Uterus (tissue), 4 donors: ENCODE data around the gene PLPP6. TPM values are rescaled to one million over a fixed set of nuclear protein-coding genes. Genes with fewer than 3 reads are reported as not detected.

Source experiments
- DNase-seq, 2 donors: peaks; one replicate each; pipeline ENCODE4 v3.0.0-alpha.2; 2019 to 2020
- H3K27ac ChIP-seq, 2 donors: fragments of 200-600 bp; sonication (generic); 1 replicate in 1 of 2; 2 replicates in 1 of 2; pipeline ENCODE4 v1.5.1; 2016 to 2018
- H3K27me3 ChIP-seq, 2 donors: fragments of 200-600 bp; sonication (generic); one replicate each; pipeline ENCODE4 v1.5.1; 2018 to 2019; ENCODE audit warnings: control low read depth in 1 of 2
- H3K36me3 ChIP-seq, 2 donors: fragments of 200-600 bp; sonication (generic); one replicate each; pipeline ENCODE4 v1.5.1; 2019; ENCODE audit warnings: control low read depth in 1 of 2
- H3K4me1 ChIP-seq, 2 donors: fragments of 200-600 bp; sonication (generic); one replicate each; pipeline ENCODE4 v1.5.1; 2018 to 2019; ENCODE audit warnings: control low read depth in 1 of 2
- H3K4me3 ChIP-seq, 2 donors: fragments of 200-600 bp; sonication (generic); 1 replicate in 1 of 2; 2 replicates in 1 of 2; pipeline ENCODE4 v1.5.1; 2018 to 2019; ENCODE audit warnings: mild to moderate bottlenecking in 1 of 2
- H3K9me3 ChIP-seq, 2 donors: fragments of 200-600 bp; sonication (generic); one replicate each; pipeline ENCODE4 v1.5.1; 2019; ENCODE audit warnings: control low read depth in 1 of 2
- POLR2A ChIP-seq, 2 donors: fragments of 450-650 bp; IDR thresholded peaks; one replicate each; pipeline ENCODE4 v1.6.1; 2016; ENCODE audit warnings: antibody characterized with exemption in 2 of 2, mild to moderate bottlenecking in 1 of 2, moderate library complexity in 1 of 2
- intact Hi-C: fragments of 100-400 bp; cut with DNase I; formaldehyde crosslinking; loops from one replicate; pipeline ENCODE4 v1.15.1; 2023; ENCODE audit warnings: low total_unique reads
- total RNA-seq, 4 donors: library from RNA; depleted of rRNA in 3 of 4; stranded (reverse); fragments of >200 nt in 3 of 4; gene quantifications; one replicate each; pipeline versions ENCODE4 v1.1.0 to v1.2.4, GENCODE V29; 2014 to 2023
- TF ChIP-seq, protein P1 (sequence below), 4 experiments: fragments of 200-600 bp in 2 of 4; fragments of 450-650 bp in 2 of 4; sonication (generic) in 2 of 4; IDR thresholded peaks; one replicate each; pipeline ENCODE4 v1.5.1; 2016 to 2019; ENCODE audit warnings: antibody characterized with exemption in 4 of 4, mild to moderate bottlenecking in 2 of 4, moderate library complexity in 1 of 4
- donor health status: DM: yes; HTN: yes; CAD: no.

The PLPP6 gene
- total RNA-seq, 4 donors from 2014 or later = 5.6 to 8.3 (median 7.2) TPM

DNA sequence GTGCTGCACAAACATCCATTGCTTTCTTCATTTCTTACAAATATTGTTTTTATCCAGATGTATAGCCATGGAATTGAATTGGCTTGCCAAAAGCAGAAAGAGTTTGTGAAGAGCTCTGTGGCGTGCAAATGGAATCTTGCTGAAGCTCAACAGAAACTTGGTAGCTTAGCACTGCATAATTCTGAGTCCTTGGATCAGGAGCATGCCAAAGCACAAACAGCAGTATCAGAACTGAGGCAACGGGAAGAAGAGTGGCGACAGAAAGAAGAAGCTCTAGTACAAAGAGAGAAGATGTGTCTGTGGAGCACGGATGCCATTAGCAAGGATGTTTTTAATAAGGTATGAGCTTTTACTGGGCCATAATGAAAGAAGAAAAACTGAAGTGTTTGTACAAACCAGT lies 22.7 kb downstream of the PLPP6 start:
- H3K4me1 ChIP-seq = peaks cover 0 to 3% of the 10 kb centered on the region in 2 donors
- no peak for TF ChIP-seq POLR2A (IDR thresholded peaks at IDR 0.05)
- TF ChIP-seq, protein P1, sequence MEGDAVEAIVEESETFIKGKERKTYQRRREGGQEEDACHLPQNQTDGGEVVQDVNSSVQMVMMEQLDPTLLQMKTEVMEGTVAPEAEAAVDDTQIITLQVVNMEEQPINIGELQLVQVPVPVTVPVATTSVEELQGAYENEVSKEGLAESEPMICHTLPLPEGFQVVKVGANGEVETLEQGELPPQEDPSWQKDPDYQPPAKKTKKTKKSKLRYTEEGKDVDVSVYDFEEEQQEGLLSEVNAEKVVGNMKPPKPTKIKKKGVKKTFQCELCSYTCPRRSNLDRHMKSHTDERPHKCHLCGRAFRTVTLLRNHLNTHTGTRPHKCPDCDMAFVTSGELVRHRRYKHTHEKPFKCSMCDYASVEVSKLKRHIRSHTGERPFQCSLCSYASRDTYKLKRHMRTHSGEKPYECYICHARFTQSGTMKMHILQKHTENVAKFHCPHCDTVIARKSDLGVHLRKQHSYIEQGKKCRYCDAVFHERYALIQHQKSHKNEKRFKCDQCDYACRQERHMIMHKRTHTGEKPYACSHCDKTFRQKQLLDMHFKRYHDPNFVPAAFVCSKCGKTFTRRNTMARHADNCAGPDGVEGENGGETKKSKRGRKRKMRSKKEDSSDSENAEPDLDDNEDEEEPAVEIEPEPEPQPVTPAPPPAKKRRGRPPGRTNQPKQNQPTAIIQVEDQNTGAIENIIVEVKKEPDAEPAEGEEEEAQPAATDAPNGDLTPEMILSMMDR (IDR thresholded peaks at IDR 0.05) = no peak

DNA sequence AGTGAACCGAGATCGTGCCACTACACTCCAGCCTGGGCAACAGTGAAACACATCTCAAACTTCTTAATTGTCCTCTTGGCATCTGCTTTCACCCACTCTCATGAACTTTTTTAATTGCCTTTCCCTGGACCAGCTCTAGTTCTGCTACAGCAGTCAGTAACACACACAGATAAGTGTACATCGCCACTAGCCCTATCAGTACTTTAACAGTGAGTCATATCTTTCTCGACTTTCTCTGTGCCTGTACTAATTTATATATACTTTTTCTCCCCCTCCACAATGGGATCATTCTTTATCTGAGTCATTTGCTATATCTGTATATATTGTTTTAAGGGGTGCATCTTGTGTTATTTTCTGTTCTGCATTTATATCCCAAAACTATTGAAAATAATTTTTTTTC lies 24.0 kb downstream of the PLPP6 start:
- H3K4me1 ChIP-seq = peaks cover 0 to 3% of the 10 kb centered on the region in 2 donors

More for the DNA sequence above, 22.7 kb downstream of the PLPP6 start:
- no peak overlapping the region for H3K27ac ChIP-seq
- H3K36me3 ChIP-seq = no peaks in the 10 kb centered on the region
- intact Hi-C loops = no loop called here
- H3K27me3 ChIP-seq = no peaks in the 10 kb centered on the region
- H3K9me3 ChIP-seq = no peaks in the 10 kb centered on the region
- DNase-seq = no peak
- no peak overlapping the region for H3K4me3 ChIP-seq

DNA sequence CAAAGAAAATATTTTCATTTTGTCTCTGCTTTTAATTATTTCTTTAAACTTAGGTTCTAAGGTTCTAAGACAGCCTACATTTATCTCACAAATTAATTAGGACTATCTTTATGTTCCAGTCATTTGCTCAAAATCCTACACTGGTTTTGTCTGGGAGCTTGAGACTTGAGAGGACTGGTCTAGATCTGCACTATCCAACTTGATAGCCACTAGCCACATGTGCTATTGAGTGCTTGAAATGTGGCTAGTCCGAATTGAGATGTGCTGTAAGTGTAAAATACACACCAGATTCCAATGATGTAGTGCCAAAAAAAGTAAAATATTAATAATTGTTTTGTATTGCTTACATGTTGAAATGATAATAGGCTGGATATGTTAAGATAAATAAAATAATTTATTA lies 24.5 kb downstream of the PLPP6 start:
- DNase-seq = no peak
- Histone ChIP-seq H3K36me3 (no peaks in the 10 kb centered on the region), H3K4me3 (no peak overlapping the region), H3K9me3 (no peaks in the 10 kb centered on the region), H3K27me3 (no peaks in the 10 kb centered on the region), H3K4me1 (peaks cover 0 to 3% of the 10 kb centered on the region in 2 donors), H3K27ac (peak overlapping the region in 1 of 2 donors; percentile 55)
- TF ChIP-seq, protein P1 (IDR thresholded peaks at IDR 0.05) = no peak
- TF ChIP-seq POLR2A (IDR thresholded peaks at IDR 0.05) = no peak
- intact Hi-C loops = no loop called here

More for the DNA sequence above, 24.0 kb downstream of the PLPP6 start:
- no peaks in the 10 kb centered on the region for H3K36me3 ChIP-seq
- H3K27ac ChIP-seq = peak overlapping the region in 1 of 2 donors; percentile 55
- no peaks in the 10 kb centered on the region for H3K9me3 ChIP-seq
- no peaks in the 10 kb centered on the region for H3K27me3 ChIP-seq
- no peak for DNase-seq
- no peak overlapping the region for H3K4me3 ChIP-seq
- TF ChIP-seq, protein P1 (IDR thresholded peaks at IDR 0.05) = no peak
- no peak for TF ChIP-seq POLR2A (IDR thresholded peaks at IDR 0.05)
- intact Hi-C loops = no loop called here

DNA sequence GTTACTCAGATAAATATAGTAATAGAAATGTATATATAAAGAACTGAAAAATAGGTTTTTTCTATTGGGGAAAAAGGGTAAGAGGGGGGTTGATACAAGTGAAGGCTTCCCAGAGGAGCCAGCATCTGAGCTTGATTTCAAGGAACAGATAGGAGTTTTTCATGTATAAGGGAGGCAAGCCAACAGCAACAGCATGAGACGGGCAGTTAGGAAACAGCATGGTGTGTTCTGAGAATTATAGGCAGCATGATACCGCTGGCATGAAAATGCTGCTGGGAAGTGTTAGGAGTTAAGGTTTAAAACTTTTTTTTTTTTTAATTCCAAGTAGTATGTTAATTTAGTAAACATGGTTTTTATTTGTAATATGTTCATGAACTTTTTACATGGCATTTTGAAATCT lies 26.9 kb downstream of the PLPP6 start:
- Histone ChIP-seq H3K4me1 (peaks cover 0 to 3% of the 10 kb centered on the region in 2 donors), H3K27ac (no peak overlapping the region), H3K4me3 (no peak overlapping the region), H3K27me3 (no peaks in the 10 kb centered on the region), H3K9me3 (no peaks in the 10 kb centered on the region), H3K36me3 (no peaks in the 10 kb centered on the region)
- TF ChIP-seq, protein P1 (IDR thresholded peaks at IDR 0.05) = no peak
- TF ChIP-seq POLR2A (IDR thresholded peaks at IDR 0.05) = no peak
- intact Hi-C loops = no loop called here
- no peak for DNase-seq

DNA sequence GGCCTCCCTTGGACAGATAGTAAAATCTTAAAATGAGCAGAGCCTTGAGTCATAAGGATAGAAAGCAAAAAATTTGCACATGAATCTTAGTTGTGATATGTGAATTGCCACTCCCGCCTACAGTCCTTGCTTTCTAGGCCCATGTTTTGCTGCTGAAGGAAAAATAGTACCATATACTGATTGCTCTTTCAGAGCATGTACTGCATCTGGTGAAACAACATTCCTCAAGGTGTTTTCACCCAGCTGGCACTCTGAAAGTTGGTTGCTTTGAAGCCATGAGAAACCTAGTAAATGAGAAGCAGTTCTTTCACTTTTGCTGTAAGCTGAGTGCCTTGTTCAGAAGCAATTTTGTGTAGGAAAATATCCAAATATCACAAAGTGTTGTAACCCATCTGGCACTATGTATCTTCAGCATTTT lies 27.6 kb downstream of the PLPP6 start:
- Histone ChIP-seq H3K9me3 (no peaks in the 10 kb centered on the region), H3K27me3 (no peaks in the 10 kb centered on the region), H3K27ac (peak overlapping the region in 1 of 2 donors; percentile 26), H3K4me1 (peaks cover 0 to 3% of the 10 kb centered on the region in 2 donors), H3K4me3 (no peak overlapping the region), H3K36me3 (no peaks in the 10 kb centered on the region)
- intact Hi-C loops = no loop called here
- DNase-seq = no peak
- no peak for TF ChIP-seq POLR2A (IDR thresholded peaks at IDR 0.05)
- TF ChIP-seq, protein P1 (IDR thresholded peaks at IDR 0.05) = no peak
